ENCODE measurements around the gene HGS.
"Not testable (repeated sequence)": the region's sequence is repeated elsewhere in the genome, so short reads cannot be mapped to it uniquely, and the experiment has no call there.

Gene HGS

GRCh38 chr17:81666342-81667191 is 17.2 kb upstream of the HGS start, which contains the start of the genes CCDC137 and OXLD1:
Gene CCDC137, plus strand, starts transcription at chr17:81666737. Its CDS starts 30 bp downstream, at chr17:81666767.
Gene OXLD1, minus strand, starts transcription at chr17:81666605. Its CDS starts 28 bp downstream, at chr17:81666577.
- peak; percentile 89 for DNase-seq (ENCODE audit: low read depth)
- H3K4me3 ChIP-seq (ENCODE audit: low read depth, low read length) = peak within 1 kb of the TSS; percentile 94
- TF ChIP-seq CTCF (IDR thresholded peaks at IDR 0.05; ENCODE audit: low read depth, low read length, missing control alignments) = no peak

DNA sequence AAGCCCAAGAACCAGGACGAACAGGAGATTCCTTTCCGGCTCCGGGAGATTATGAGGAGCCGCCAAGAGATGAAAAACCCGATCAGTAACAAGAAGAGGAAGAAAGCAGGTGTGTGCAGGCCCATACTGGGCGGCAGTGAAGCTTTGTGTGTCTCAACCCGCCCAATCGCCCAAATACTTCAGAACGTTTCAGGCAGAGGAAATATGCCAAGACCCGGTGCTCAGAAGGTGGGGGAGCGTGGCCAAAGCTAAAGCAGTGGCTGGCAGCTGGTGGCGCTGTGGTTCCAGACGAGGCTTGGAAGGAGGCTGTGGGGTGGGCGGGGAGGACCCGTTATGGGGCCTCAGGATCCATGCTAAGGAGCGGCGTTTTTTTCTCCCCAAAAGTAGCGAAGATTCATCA is 16.1 kb upstream of the HGS start:
- H3K4me3 ChIP-seq (ENCODE audit: low read depth, low read length) = peak overlapping the region; percentile 34
- no peak for DNase-seq (ENCODE audit: low read depth)
- TF ChIP-seq CTCF (IDR thresholded peaks at IDR 0.05; ENCODE audit: low read depth, low read length, missing control alignments) = no peak

DNA sequence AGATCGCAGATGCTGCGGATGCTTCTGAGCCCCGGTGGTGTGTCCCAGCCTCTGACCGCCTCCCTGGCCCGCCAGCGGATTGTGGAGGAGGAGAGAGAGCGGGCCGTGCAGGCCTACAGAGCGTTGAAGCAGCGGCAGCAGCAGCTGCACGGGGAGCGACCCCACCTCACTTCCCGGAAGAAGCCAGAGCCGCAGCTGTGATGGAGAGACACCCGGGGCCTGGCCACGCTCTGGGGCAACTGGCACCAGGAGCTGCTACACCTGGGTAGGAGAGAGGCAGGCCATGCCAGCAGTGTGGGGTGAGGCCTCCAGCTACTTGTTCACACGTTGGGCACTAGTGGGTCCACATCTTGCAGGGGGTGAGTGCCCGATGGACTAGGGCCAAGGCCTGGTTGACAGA is 11.3 kb upstream of the HGS start:
- no peak for DNase-seq (ENCODE audit: low read depth)
- no peak for TF ChIP-seq CTCF (IDR thresholded peaks at IDR 0.05; ENCODE audit: low read depth, low read length, missing control alignments)
- H3K4me3 ChIP-seq (ENCODE audit: low read depth, low read length) = no peak overlapping the region

GRCh38 chr17:81672954-81673353 is 10.9 kb upstream of the HGS start:
- no peak overlapping the region for H3K4me3 ChIP-seq (ENCODE audit: low read depth, low read length)
- no peak for DNase-seq (ENCODE audit: low read depth)
- no peak for TF ChIP-seq CTCF (IDR thresholded peaks at IDR 0.05; ENCODE audit: low read depth, low read length, missing control alignments)

GRCh38 chr17:81673561-81674258 is 10.1 kb upstream of the HGS start:
- no peak for TF ChIP-seq CTCF (IDR thresholded peaks at IDR 0.05; ENCODE audit: low read depth, low read length, missing control alignments)
- DNase-seq (ENCODE audit: low read depth) = no peak
- no peak overlapping the region for H3K4me3 ChIP-seq (ENCODE audit: low read depth, low read length)

- H3K4me3 ChIP-seq (ENCODE audit: low read depth, low read length); DNase-seq (ENCODE audit: low read depth): not testable (repeated sequence)
- peak; percentile 64 for TF ChIP-seq CTCF (IDR thresholded peaks at IDR 0.05; ENCODE audit: low read depth, low read length, missing control alignments)
Observed at GRCh38 chr17:81675515-81676221, 8.1 kb upstream of the HGS start.

Data from GM12864 (cell line).